ENCODE results near the gene MGAT2.
"Not testable (repeated sequence)": the region's sequence is repeated elsewhere in the genome, so short reads cannot be mapped to it uniquely, and the experiment has no call there.

MGAT2 gene

DNA sequence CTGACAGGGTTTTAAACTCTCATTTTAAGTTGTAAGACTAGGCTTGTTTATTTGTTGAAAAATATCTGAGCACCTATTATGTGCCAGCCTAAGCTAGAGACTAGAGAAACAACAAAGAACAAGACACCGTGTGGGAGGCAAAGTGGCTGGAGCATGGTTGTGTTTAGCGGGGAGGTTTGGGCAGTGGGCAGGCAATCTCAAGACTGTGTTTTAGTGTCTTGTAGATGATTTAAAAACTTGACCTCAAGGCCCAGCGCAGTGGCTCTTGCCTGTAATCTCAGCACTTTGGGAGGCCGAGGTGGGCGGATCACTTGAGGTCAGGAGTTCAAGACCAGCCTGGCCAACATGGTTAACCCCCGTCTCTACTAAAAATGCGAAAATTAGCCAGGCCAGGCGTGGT is 7.9 kb upstream of the MGAT2 start:
- DNase-seq (ENCODE audit: low spot score), result no peak

DNA sequence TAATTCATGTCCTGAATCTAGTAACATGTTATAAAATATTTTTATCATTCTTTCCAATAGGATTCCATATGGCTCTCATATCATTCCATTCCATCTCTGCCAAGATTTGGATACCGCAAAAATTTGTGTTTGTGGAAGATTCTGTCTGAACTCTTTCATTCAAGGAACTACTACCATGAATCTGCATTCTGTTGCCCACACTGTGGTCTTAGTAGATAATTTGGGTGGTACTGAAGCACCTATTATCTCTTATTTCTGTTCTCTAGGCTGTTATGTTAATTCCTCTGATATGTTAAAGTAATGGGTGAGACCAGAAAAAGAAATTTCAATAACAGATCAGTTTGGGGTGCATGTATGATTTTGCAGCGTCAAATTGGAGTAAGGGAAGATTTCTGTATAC is 6.4 kb upstream of the MGAT2 start:
- DNase-seq (ENCODE audit: low spot score), result no peak

DNA sequence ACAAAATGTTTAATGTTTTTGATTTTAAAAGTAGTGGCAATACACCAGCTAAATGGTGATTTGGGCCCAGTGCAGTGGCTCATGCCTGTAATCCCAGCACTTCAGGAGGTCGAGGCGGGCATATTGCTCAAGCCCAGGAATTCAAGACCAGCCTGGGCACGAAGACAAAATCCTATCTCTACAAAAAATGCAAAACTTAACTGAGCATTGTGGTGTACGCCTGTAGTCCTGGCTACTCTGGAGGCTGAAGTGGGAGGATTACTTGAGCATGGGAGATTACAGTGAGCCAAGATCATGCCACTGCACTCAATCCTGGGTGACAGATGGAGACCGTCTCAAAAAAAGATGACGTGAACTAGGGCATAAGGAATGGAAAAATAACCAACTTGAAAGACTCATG is 4.8 kb upstream of the MGAT2 start:
- no peak for DNase-seq (ENCODE audit: low spot score)

DNA sequence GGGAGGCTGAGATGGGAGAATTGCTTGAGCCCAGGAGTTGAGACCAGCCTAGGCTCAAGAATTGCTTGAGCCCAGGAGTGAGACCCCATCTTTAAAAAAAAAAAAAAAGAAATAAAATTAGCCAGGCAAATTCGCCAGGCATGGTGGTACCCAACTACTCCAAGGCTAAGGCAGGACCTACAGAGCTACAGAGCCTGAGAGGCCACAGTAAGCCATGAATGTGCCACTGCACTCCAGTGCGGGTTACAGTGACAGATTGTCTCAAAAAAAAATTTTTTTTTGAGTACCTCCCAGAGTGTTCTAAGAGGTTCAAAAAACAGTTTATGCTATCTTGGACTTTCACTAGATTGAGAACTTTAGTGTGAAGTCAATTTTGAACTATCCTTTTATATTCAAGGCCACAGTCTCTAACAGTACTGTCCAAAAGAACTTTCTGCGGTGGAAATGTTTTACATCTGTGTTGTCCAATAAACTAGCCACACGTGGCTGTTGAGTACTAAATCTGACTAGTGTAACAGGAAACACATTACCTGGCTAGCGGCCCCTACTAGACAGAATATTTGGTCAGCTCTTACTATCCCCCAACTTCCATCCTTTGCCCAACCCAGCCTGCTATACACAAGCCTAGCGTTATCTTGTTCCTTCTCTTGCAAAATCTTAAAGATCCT is 2.6 kb upstream of the MGAT2 start:
- DNase-seq (ENCODE audit: low spot score), result no peak

DNA sequence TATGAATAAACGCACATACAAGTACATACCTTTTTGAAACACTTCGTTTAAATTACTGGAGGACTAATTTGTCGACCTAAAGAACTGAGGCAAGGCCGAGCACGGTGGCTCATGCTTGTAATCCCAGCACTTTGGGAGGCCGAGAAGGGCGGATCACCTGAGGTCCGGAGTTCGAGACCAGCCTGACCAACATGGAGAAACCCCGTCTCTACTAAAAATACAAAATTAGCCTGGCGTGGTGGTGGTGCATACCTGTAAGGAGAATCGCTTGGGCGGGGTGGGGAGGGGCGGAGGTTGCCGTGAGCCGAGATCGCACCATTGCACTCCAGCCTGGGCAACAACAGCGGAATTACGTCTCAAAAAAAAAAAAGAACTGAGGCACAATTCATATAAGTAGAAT is 1.3 kb upstream of the MGAT2 start:
- DNase-seq (ENCODE audit: low spot score), result not testable (repeated sequence)

DNA sequence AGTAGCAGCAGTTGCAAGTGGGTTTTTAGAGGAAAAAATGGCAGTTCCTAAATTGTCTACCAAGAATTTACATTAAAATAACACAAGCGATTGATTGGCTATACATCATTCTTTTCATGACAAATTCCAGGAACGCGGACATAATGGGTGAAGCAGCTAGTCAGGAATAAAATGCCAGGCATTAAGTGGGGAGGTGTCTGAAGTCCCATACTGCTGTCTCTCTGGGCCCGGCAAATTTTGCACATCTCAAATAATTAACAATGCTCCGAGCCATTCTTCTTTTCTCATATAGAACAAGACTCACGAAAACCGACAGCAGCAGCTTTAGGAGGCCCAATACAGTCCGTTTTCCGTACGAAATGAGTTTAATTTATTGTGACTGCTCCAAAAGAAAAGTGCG is 869 bp upstream of the MGAT2 start:
- DNase-seq (ENCODE audit: low spot score), result no peak

DNA sequence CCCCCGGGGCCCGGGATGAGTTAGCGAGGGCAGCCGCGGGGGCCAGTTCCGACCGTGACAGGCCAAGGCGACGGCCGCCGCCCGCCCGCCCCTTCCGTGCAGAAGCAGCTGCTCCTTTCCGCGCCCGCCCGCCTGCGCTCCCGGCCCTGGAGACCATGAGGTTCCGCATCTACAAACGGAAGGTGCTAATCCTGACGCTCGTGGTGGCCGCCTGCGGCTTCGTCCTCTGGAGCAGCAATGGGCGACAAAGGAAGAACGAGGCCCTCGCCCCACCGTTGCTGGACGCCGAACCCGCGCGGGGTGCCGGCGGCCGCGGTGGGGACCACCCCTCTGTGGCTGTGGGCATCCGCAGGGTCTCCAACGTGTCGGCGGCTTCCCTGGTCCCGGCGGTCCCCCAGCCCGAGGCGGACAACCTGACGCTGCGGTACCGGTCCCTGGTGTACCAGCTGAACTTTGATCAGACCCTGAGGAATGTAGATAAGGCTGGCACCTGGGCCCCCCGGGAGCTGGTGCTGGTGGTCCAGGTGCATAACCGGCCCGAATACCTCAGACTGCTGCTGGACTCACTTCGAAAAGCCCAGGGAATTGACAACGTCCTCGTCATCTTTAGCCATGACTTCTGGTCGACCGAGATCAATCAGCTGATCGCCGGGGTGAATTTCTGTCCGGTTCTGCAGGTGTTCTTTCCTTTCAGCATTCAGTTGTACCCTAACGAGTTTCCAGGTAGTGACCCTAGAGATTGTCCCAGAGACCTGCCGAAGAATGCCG is 699 bp downstream of the MGAT2 start:
- peak; percentile 57 for DNase-seq (ENCODE audit: low spot score)

DNA sequence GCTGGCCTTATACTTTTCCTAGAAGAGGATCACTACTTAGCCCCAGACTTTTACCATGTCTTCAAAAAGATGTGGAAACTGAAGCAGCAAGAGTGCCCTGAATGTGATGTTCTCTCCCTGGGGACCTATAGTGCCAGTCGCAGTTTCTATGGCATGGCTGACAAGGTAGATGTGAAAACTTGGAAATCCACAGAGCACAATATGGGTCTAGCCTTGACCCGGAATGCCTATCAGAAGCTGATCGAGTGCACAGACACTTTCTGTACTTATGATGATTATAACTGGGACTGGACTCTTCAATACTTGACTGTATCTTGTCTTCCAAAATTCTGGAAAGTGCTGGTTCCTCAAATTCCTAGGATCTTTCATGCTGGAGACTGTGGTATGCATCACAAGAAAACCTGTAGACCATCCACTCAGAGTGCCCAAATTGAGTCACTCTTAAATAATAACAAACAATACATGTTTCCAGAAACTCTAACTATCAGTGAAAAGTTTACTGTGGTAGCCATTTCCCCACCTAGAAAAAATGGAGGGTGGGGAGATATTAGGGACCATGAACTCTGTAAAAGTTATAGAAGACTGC is 1.5 kb downstream of the MGAT2 start:
- DNase-seq (ENCODE audit: low spot score), result no peak

DNA sequence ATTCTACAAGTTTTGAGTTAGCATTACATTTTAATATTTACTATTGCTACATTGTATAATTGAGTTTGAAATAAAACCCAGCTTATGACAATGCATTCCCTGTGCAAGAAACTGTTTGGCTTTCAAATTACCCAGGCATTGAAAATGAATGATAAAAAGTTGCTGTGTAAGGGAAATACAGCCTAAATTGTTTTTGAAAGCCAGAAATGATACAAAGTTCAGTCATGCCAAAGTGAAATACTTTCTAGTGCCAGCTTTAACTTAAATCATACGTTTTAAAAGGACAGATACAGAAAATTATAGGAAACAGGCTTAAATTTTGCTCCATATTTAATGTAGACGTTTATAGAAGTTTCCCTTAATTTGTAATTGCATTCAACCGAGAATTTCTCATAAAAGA is 2.8 kb downstream of the MGAT2 start:
- DNase-seq (ENCODE audit: low spot score), result no peak

DNA sequence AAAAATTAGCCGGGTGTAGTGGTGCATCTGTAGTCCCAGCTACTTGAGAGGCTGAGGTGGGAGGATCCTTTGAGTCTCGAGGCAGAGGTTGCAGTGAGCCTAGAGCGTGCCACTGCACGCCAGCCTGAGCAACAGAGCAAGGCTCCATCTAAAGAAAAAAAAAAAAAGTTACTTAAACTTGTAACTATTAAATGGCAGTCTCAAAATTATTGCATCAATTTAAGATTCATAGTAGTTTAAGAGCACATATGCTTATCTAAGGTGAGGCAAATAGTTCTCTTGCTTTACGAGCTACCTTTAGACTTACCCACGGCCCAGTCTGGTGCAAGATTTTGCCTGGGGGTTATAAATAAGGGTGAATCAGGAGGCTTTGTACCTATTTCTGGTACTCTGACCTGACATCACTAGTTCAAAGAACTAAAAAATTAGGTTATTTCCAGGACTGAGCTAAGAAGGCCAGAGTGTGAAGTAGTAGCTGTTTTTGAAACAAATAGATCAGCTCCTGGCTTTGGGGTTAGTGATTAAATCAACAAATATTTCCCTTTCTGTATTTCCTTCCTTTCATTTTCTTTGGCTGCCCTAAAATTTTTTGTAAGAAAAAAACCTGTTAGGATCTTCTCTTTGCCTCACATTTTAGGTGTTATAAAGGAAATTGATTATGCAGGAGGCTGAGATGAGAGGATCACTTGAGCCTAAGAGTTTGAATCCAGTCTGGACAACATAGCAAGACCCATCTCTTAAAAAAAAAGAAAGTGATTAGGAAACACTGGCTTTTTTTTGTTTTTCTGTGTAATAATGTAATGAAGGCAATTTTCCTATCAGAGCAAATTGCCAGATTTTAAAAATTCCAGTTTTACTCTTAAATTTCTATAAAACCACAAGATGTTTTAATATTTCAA is 3.6 kb downstream of the MGAT2 start:
- DNase-seq (ENCODE audit: low spot score), result peak; percentile 77

DNA sequence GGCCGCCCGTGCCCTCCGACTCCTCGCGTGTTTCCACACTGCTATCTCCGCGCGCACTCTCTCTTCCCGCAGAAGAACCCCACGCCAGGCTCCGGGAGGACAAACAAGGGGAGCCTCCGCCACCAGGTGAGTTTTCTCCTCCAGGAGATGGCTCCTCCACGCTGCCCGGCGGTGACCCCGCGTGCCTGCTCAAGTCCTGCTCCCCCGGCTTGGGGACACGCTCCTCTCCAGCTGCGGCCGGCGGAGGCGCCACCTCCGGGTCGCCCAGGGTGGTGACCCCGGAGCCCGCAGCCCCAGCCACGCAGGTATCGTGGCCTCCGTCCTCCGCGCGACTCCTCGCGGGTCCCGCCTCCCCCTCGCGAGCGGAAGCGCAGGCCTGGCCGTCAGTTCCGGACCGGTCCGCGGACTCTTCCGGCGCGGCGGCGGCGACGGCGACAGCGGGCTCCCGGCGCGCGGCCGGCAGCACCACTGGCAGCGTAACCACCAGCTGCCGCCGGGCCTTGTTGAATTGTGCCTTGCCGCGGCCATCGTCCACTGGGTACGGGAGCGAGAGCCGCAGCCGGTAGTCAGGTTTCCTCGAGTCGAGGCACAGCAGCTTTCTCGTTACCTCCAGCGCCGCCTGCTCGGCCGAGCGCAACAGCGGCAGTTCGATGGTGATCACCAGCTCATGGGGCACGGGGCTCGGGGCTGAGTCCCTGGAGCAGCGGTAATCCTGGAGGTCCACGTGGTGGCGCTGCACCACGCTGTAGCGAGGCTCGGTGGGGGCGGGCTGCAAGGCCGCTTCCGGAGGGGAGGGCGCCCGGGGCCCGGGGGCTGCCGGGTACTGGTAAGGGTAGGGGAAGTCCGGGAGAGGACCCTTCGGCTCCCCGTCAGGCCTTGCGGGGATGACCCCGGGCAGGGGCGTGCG is 13.3 kb downstream of the MGAT2 start:
- peak; percentile 95 for DNase-seq (ENCODE audit: low spot score)

DNA sequence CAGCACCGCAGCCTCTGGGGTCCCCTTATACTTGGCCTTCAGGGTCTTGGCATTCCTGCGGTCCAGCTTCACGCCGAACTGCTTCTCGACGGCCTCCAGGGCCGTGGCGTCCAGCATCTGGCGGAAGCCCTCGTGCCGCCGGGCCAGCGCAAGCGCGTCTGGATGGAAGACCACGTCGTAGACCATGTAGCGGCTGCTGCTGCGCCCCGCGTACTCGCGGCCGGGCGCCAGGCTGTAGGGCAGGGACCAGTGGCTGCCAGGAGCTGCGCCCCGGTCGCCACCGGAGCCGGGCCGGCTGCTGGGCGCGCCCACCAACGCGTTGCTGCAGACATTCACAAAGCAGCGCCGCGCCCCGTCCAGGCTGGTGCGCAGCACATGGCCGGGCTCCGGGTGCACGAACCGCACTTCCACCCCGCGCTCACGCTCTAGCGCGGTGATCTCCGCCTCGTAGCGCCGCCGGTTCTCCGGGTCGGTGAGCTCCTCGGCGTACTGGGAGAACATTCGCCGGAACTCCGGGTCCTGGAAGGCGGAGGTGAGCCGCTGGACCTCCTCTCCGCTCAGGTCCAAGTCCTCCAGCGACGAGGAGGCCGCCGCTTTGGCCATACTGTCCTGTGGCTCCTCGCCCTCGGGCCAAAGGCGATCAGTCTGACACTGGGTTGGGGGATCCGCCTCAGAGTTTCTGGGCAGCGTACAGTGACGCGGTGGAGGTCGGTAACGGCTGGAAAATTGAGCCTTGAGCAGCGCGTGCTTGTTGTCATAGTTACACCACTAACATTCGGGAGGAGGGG is 14.1 kb downstream of the MGAT2 start, which contains the start of gene DNAAF2:
TSS of gene DNAAF2 (minus strand) at position 698 of the 788 bp plus-strand sequence. CDS start at position 603, 95 bp downstream.
- peak; percentile 69 for DNase-seq (ENCODE audit: low spot score)

DNA sequence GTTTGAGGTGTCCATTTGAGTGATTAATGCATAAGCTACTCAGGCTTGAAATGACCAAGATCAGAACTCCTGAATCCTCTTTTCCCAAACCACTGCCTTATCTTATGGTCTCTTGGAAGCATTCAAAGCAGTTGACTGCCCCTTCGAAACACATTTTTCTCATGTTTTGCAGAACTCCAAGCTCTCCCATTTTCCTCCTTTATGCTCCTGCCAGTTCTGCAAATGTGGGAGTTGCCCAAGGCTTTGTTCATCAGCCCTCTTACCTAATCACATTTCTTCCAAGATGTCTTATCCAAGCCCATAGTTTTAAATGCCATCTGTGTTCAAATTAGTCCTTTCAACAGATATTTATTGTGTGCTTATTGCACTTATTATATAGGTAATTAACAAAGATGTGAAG is 16.3 kb downstream of the MGAT2 start:
- no peak for DNase-seq (ENCODE audit: low spot score)

DNA sequence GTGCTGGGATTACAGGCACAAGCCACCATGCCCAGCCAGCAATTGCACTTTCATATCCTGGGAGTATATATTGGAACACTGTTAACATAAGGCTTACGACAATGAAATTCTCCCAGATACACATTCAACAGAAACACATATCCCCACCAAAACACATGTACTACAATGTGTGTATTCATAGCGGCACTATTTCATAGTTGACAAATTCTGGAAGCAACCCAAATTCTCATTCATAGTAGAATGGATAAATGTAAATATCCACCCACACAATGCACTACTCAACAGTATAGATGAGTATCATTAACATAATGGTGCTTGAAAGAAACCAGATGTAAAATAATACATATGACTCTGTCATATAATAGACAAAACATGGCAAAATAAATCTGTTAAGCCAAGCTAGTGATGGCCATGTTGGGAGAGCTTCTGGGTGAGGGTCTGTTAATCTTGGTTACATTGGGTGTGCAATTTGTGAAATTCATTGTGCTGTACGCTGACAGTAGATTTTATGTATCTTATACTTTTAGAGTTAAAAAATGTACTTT is 17.0 kb downstream of the MGAT2 start:
- DNase-seq (ENCODE audit: low spot score), result no peak

DNA sequence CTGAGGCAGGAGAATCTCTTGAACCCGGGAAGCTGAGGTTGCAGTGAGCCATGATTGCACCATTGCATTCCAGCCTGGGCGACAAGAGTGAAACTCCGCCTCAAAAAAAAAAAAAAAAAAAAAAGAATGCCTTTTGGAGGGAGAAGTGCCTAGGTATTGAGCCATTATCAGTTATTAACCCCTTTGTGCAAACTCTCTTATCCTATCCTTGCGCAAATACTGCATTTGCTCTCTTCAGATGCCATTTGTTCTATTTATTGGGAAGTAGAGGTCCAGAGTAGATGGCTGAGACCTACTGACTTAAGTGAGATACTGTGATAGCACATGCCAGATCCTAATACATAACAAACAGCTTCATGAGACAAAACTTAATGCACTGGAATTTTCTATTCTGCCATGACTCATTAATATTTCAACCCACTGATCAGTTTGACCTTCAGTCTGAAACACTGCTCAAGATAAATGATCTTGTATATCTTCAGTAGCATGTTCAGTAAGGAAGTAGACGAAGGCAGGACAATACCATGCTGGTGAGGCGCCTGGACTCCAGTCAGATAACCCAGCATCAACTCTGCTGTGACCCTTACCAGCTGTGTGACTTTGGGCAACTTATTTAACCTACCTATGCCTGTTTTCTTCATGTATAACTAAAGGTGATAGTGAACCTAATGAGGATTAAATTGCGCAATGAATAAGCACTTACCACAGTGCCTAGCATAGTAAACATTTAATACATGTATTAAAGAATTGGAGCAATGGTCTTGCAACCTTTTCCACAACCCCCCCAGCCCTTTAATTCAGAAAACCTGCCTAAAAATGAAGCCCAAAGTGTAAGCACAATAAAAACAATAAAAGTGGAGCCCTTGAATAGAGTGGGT is 20.2 kb downstream of the MGAT2 start:
- DNase-seq (ENCODE audit: low spot score), result no peak

DNA sequence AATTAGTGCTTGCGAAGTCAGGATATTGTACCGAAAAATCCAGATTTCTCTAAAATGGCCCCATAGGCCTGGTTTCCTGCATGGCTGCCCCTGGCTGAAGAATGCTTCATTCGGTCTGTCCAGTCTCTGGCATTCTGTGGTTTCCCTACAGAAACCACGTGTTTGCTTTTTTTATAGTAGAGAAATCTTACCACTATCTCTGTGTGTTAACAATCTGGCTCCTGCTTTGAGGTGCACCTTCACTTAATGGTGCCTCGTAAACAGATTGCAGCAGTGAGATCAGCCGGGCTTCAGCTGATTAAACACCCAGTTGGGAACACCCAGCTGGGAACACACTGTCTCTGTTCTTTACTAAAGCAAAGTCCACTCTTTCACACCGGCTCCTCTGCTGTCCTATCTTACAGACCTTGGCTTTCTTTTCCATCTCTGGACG is 21.1 kb downstream of the MGAT2 start:
- no peak for DNase-seq (ENCODE audit: low spot score)

DNA sequence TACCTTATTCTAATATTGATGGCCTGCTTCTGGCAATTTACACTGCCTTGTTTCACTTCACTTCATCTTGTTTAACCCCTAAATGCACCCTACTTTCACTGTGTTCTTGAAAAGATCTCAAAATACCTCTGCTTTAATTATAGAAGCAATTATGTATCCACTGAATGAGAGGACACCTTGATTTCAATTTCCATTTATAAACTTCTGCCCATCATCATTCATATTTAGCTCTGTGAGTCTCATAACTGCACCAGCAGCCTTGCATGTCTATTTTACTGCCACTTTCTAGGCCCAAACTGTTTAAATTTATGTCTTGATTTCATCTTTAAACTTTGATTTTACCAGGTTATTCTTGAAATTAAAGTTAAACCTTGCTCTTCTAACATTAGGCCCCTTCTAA is 21.6 kb downstream of the MGAT2 start:
- DNase-seq (ENCODE audit: low spot score), result no peak

DNA sequence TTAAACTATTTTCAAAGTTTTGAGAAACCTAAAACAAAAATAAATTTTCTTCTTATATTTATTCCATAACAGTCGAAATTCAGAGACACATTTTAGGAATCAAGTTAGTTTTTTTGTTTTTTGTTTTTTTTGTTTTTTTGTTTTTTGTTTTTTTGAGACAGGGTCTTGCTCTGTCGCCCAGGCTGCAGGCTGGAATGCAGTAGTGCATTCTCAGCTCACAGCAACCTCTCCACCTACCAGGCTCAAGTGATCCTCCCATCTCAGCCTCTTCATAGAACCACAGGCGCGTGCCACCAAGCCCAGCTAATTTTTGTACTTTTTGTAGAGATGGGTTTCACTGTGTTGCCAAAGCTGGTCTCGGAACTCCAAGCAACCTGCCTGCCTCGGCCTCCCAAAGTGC is 32.9 kb downstream of the MGAT2 start:
- DNase-seq (ENCODE audit: low spot score), result no peak

DNA sequence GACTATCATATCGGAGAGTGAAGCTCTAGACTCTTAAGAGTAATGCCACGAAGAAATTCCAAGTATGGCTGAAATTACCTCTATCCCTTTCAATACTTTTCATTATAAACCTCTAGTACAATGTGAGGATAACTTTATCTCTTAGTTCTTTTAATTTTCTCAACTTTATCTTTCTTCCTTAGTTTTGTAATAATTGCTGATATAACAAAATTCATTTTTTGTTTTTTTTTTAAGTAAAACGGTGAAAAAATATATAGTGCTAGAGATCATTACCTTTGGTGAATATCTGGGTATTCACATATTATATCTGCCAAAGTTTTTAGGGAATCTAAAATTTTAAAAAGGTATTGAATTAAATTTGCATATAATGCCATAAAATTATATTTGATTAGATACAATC is 33.9 kb downstream of the MGAT2 start:
- no peak for DNase-seq (ENCODE audit: low spot score)

Measured in CD4-positive, alpha-beta T cell treated with Interleukin-15 for 4 hours (primary cell).